ENCODE measurements around the gene HSFX3. TPM values are rescaled to one million over a fixed set of nuclear protein-coding genes. Genes with fewer than 3 reads are reported as not detected.
"Not testable (repeated sequence)": the region's sequence is repeated elsewhere in the genome, so short reads cannot be mapped to it uniquely, and the experiment has no call there.

Gene HSFX3
- total RNA-seq, 1 experiment from 2014 or later, result 0.96 TPM

DNA sequence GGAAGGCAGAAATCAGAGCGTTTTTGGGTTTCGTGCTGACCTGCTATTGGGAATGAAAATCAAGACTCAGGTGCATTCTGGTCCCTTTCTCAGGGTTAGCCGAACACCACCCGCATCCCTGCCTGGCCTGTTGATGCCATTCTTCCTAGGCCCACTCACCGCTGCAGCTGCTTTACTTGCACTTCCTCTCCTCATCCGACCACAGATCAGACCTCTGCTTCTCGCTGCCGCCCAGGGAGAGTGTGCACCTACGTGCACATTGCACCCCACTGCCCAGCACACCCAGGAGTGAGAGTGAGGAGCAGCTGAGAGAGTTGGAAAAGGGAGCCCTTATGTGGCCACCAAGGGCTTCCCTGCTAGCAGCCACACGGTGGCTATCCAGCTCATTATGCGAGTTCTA, 12.2 kb downstream of the HSFX3 start:
- H3K9ac ChIP-seq (ENCODE audit: low read length); H3K4me2 ChIP-seq (ENCODE audit: low read length); H3K27ac ChIP-seq (ENCODE audit: low read depth, low read length); DNase-seq (ENCODE audit: low read depth, low spot score); H3K4me1 ChIP-seq (ENCODE audit: control insufficient read depth in 1 of 2, insufficient read depth in 2 of 2, low read length in 2 of 2); CTCF ChIA-PET; H3K9me3 ChIP-seq (ENCODE audit: control insufficient read depth in 1 of 2, insufficient read depth in 1 of 2, low read depth in 1 of 2, low read length in 2 of 2); POLR2A ChIA-PET; BruUV-seq (replicated peaks); ATAC-seq; H2AFZ ChIP-seq (ENCODE audit: low read depth, low read length, poor library complexity, severe bottlenecking); H3K36me3 ChIP-seq (ENCODE audit: control insufficient read depth in 1 of 2, insufficient read depth in 2 of 2, low read length in 2 of 2); H3K79me2 ChIP-seq (ENCODE audit: insufficient read depth, low read length); RAD21 ChIA-PET (ENCODE audit: low non-redundant PET in 1 of 2, low total read pairs in 2 of 2, uncharacterized antibody in 2 of 2, unreplicated experiment in 2 of 2); H4K20me1 ChIP-seq (ENCODE audit: insufficient read depth); intact Hi-C loops (cut with micrococcal nuclease); H3K9me2 ChIP-seq (ENCODE audit: insufficient read depth); H3K27me3 ChIP-seq (ENCODE audit: insufficient read depth, low read length); H3K4me3 ChIP-seq (replicated peaks in 1 of 2; ENCODE audit: low read depth in 1 of 2, low read length in 2 of 2): not testable (repeated sequence)

DNA sequence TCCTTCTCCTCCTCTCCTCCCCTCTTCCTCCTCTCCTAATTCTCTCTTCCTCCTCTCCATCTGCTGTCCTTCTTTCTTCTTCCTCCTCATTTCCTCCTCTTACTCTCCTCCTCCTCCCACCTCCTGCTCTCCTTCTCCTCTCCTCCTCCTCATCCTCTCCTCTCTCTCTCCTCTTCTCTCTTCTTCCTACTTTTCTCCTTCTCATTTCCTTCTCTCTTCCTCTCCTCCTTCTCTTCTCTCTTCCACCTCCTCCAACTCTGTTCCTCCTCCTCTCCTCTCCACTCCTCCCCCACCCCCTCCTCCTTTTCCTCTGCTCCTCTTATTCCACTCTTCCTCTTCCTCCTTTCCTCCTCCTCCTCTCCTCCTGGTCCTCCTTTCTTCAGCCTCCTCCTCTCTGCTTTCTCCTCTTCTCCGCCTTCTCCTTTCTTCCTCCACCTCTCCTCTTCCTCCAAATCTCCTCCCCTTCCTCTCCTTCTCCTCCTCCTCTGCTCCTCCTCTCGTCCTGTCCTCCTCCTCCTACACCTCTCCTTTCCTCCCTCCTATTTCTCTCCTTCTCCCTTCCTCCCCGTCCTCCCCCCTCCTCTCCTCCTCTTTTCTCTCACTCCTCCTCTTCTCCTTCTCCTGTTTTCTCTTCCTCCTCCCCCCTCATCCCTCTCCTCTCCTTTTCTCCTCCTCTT, 14.7 kb downstream of the HSFX3 start:
- CTCF ChIA-PET; ATAC-seq; DNase-seq (ENCODE audit: low read depth, low spot score); H3K36me3 ChIP-seq (ENCODE audit: control insufficient read depth in 1 of 2, insufficient read depth in 2 of 2, low read length in 2 of 2); H3K9me2 ChIP-seq (ENCODE audit: insufficient read depth); intact Hi-C loops (cut with micrococcal nuclease); BruUV-seq (replicated peaks); H3K79me2 ChIP-seq (ENCODE audit: insufficient read depth, low read length); RAD21 ChIA-PET (ENCODE audit: low non-redundant PET in 1 of 2, low total read pairs in 2 of 2, uncharacterized antibody in 2 of 2, unreplicated experiment in 2 of 2); H3K4me3 ChIP-seq (replicated peaks in 1 of 2; ENCODE audit: low read depth in 1 of 2, low read length in 2 of 2); H3K9me3 ChIP-seq (ENCODE audit: control insufficient read depth in 1 of 2, insufficient read depth in 1 of 2, low read depth in 1 of 2, low read length in 2 of 2); H3K27me3 ChIP-seq (ENCODE audit: insufficient read depth, low read length); H3K4me1 ChIP-seq (ENCODE audit: control insufficient read depth in 1 of 2, insufficient read depth in 2 of 2, low read length in 2 of 2); H3K4me2 ChIP-seq (ENCODE audit: low read length); H3K9ac ChIP-seq (ENCODE audit: low read length); H3K27ac ChIP-seq (ENCODE audit: low read depth, low read length); H4K20me1 ChIP-seq (ENCODE audit: insufficient read depth); H2AFZ ChIP-seq (ENCODE audit: low read depth, low read length, poor library complexity, severe bottlenecking); POLR2A ChIA-PET: not testable (repeated sequence)

DNA sequence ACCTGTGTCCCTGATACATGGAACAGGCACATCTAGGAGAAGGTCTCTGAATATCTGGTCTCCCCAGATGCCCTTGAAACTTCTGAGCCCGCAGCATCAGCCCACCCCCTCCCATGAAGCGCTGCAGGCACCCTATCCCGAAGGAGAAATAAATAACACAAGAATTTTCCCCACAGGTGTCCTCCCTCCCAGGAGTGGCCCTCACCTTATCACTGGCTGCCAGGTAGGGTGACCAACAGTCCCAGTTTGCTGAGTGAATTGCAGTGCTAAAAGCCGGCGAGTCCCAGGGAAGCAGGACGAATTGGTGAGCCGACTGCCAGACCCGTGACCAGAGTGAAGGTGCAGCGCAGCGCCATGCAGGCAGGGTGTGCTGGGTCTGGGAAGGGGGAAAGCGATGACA, 15.7 kb downstream of the HSFX3 start:
- intact Hi-C loops (cut with micrococcal nuclease); H3K9ac ChIP-seq (ENCODE audit: low read length); H3K27me3 ChIP-seq (ENCODE audit: insufficient read depth, low read length); H3K27ac ChIP-seq (ENCODE audit: low read depth, low read length); H3K79me2 ChIP-seq (ENCODE audit: insufficient read depth, low read length); H3K9me3 ChIP-seq (ENCODE audit: control insufficient read depth in 1 of 2, insufficient read depth in 1 of 2, low read depth in 1 of 2, low read length in 2 of 2); CTCF ChIA-PET; H3K4me2 ChIP-seq (ENCODE audit: low read length); DNase-seq (ENCODE audit: low read depth, low spot score); RAD21 ChIA-PET (ENCODE audit: low non-redundant PET in 1 of 2, low total read pairs in 2 of 2, uncharacterized antibody in 2 of 2, unreplicated experiment in 2 of 2); ATAC-seq; H4K20me1 ChIP-seq (ENCODE audit: insufficient read depth); H3K4me3 ChIP-seq (replicated peaks in 1 of 2; ENCODE audit: low read depth in 1 of 2, low read length in 2 of 2); BruUV-seq (replicated peaks); POLR2A ChIA-PET; H3K36me3 ChIP-seq (ENCODE audit: control insufficient read depth in 1 of 2, insufficient read depth in 2 of 2, low read length in 2 of 2); H3K4me1 ChIP-seq (ENCODE audit: control insufficient read depth in 1 of 2, insufficient read depth in 2 of 2, low read length in 2 of 2); H2AFZ ChIP-seq (ENCODE audit: low read depth, low read length, poor library complexity, severe bottlenecking); H3K9me2 ChIP-seq (ENCODE audit: insufficient read depth): not testable (repeated sequence)

DNA sequence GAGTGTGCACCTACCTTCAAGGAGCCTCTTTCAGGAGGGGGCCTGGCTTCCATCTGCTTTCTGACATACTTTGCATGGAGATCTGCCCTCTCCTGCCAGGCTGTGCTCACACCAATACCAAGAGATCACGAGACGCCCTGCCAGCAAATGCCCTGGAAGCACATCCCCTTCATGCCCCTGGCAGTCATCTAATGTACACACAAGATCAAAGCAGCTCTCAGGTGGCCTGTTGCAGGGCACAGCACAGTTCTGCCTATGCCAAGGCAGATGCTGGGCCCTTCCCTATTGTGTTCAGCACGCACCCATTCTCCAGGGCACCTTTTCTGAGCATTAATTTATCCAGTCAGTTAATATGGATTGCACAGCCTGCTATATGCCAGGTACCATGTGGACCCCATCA, 16.9 kb downstream of the HSFX3 start:
- RAD21 ChIA-PET (ENCODE audit: low non-redundant PET in 1 of 2, low total read pairs in 2 of 2, uncharacterized antibody in 2 of 2, unreplicated experiment in 2 of 2), result not testable (repeated sequence)

More for the DNA sequence above, 16.9 kb downstream of the HSFX3 start:
- H3K27me3 ChIP-seq (ENCODE audit: insufficient read depth, low read length); H3K9me2 ChIP-seq (ENCODE audit: insufficient read depth); POLR2A ChIA-PET; H3K36me3 ChIP-seq (ENCODE audit: control insufficient read depth in 1 of 2, insufficient read depth in 2 of 2, low read length in 2 of 2); H4K20me1 ChIP-seq (ENCODE audit: insufficient read depth); intact Hi-C loops (cut with micrococcal nuclease); DNase-seq (ENCODE audit: low read depth, low spot score); H3K4me2 ChIP-seq (ENCODE audit: low read length); CTCF ChIA-PET; H3K4me3 ChIP-seq (replicated peaks in 1 of 2; ENCODE audit: low read depth in 1 of 2, low read length in 2 of 2); H3K4me1 ChIP-seq (ENCODE audit: control insufficient read depth in 1 of 2, insufficient read depth in 2 of 2, low read length in 2 of 2); H3K79me2 ChIP-seq (ENCODE audit: insufficient read depth, low read length); H3K27ac ChIP-seq (ENCODE audit: low read depth, low read length); BruUV-seq (replicated peaks); ATAC-seq; H3K9me3 ChIP-seq (ENCODE audit: control insufficient read depth in 1 of 2, insufficient read depth in 1 of 2, low read depth in 1 of 2, low read length in 2 of 2); H3K9ac ChIP-seq (ENCODE audit: low read length); H2AFZ ChIP-seq (ENCODE audit: low read depth, low read length, poor library complexity, severe bottlenecking): not testable (repeated sequence)

All from HCT116 (cell line).